WTC11 (cell line): ENCODE results near the gene ZNRF3. TPM values are rescaled to one million over a fixed set of nuclear protein-coding genes. Genes with fewer than 3 reads are reported as not detected.

Source experiments
- ATAC-seq: fragments of 200-7000 bp; cut with Tn5 transposase; 2 replicates; pipeline ENCODE4 v1.10.0; 2021; ENCODE audit warnings: mild to moderate bottlenecking, moderate library complexity
- CTCF ChIA-PET: fragments of 300-600 bp; sonication (Branson Sonifier 250); formaldehyde crosslinking; loops from one replicate; lab custom pipeline; 2021; ENCODE audit warnings: antibody characterized with exemption; lab: Charles Lee
- POLR2A ChIA-PET: fragments of 350-600 bp; sonication (Branson Sonifier 250); formaldehyde crosslinking; loops from one replicate; lab custom pipeline; 2021; ENCODE audit warnings: antibody characterized with exemption; lab: Charles Lee
- DNase-seq: peaks from one replicate; pipeline ENCODE4 v3.0.0; 2021; ENCODE audit warnings: low spot score
- H3K27ac Mint-ChIP-seq: 2 replicates; pipeline ENCODE4 v1.8.0; 2021; ENCODE audit warnings: mixed read lengths
- H3K27me3 Mint-ChIP-seq: 2 replicates; pipeline ENCODE4 v1.8.0; 2021; ENCODE audit warnings: low read depth, mild to moderate bottlenecking, moderate library complexity, mixed read lengths
- H3K36me3 Mint-ChIP-seq: 2 replicates; pipeline ENCODE4 v1.8.0; 2021; ENCODE audit warnings: mixed read lengths
- H3K4me1 Mint-ChIP-seq: 2 replicates; pipeline ENCODE4 v1.8.0; 2022; ENCODE audit warnings: mixed read lengths
- H3K4me3 Mint-ChIP-seq: 2 replicates; pipeline ENCODE4 v1.8.0; 2021; ENCODE audit warnings: mild to moderate bottlenecking, moderate library complexity, mixed read lengths
- H3K9me3 Mint-ChIP-seq: 2 replicates; pipeline ENCODE4 v1.8.0; 2021; ENCODE audit warnings: mixed read lengths
- AFF4 ChIP-seq: sonication (generic); formaldehyde crosslinking; IDR thresholded peaks from 2 replicates; pipeline ENCODE4 v1.8.1; 2023; ENCODE audit warnings: mild to moderate bottlenecking, missing genetic modification reagents, borderline replicate concordance
- AR ChIP-seq: fragments of 250-450 bp; sonication (Bioruptor Pico); IDR thresholded peaks from 2 replicates; pipeline ENCODE4 v1.9.0; 2021; ENCODE audit warnings: mild to moderate bottlenecking
- CREB1 ChIP-seq: sonication (generic); formaldehyde crosslinking; IDR thresholded peaks from 2 replicates; pipeline ENCODE4 v1.8.0; 2023; ENCODE audit warnings: mild to moderate bottlenecking, missing genetic modification reagents
- CREM ChIP-seq: sonication (generic); formaldehyde crosslinking; IDR thresholded peaks from 2 replicates; pipeline ENCODE4 v1.8.1; 2022; ENCODE audit warnings: mild to moderate bottlenecking, missing genetic modification reagents, moderate library complexity
- EMX1 ChIP-seq: fragments of 250-450 bp; sonication (Bioruptor Pico); IDR thresholded peaks from 2 replicates; pipeline ENCODE4 v1.8.0; 2021; ENCODE audit warnings: mild to moderate bottlenecking
- FOXK1 ChIP-seq: sonication (generic); formaldehyde crosslinking; IDR thresholded peaks from 2 replicates; pipeline ENCODE4 v1.8.0; 2022; ENCODE audit warnings: mild to moderate bottlenecking, moderate library complexity, missing genetic modification reagents
- GABPB1 ChIP-seq: sonication (generic); formaldehyde crosslinking; IDR thresholded peaks from 2 replicates; pipeline ENCODE4 v1.8.1; 2023; ENCODE audit warnings: mild to moderate bottlenecking, missing genetic modification reagents
- KAT7 ChIP-seq: sonication (generic); formaldehyde crosslinking; IDR thresholded peaks from 2 replicates; pipeline ENCODE4 v1.8.1; 2023; ENCODE audit warnings: missing genetic modification reagents, mild to moderate bottlenecking, borderline replicate concordance
- OVOL2 ChIP-seq: fragments of 250-450 bp; sonication (Bioruptor Pico); IDR thresholded peaks from 2 replicates; pipeline ENCODE4 v1.9.0; 2021; ENCODE audit warnings: mild to moderate bottlenecking, borderline replicate concordance
- SMAD4 ChIP-seq: sonication (generic); formaldehyde crosslinking; IDR thresholded peaks from 2 replicates; pipeline ENCODE4 v1.8.0; 2022; ENCODE audit warnings: mild to moderate bottlenecking, missing genetic modification reagents
- TEAD1 ChIP-seq: sonication (generic); formaldehyde crosslinking; IDR thresholded peaks from 2 replicates; pipeline ENCODE4 v1.8.0; 2022; ENCODE audit warnings: mild to moderate bottlenecking, missing genetic modification reagents
- USF1 ChIP-seq: sonication (generic); formaldehyde crosslinking; IDR thresholded peaks from 2 replicates; pipeline ENCODE4 v1.8.0; 2022; ENCODE audit warnings: mild to moderate bottlenecking, missing genetic modification reagents
- ZNF219 ChIP-seq: sonication (generic); formaldehyde crosslinking; IDR thresholded peaks from 2 replicates; pipeline ENCODE4 v1.8.0; 2023; ENCODE audit warnings: missing genetic modification reagents, mild to moderate bottlenecking, borderline replicate concordance
- ZNF232 ChIP-seq: sonication (generic); formaldehyde crosslinking; IDR thresholded peaks from 2 replicates; pipeline ENCODE4 v1.8.0; 2022; ENCODE audit warnings: mild to moderate bottlenecking, missing genetic modification reagents
- ZNF317 ChIP-seq: sonication (generic); formaldehyde crosslinking; IDR thresholded peaks from 2 replicates; pipeline ENCODE4 v1.8.1; 2023; ENCODE audit warnings: low read depth, mild to moderate bottlenecking, moderate library complexity, missing genetic modification reagents, borderline replicate concordance
- total RNA-seq: library from RNA; stranded (reverse); gene quantifications from 3 replicates; pipeline ENCODE4 v1.2.3, GENCODE V29; 2021
- TF ChIP-seq, protein P1 (sequence below): fragments of 250-450 bp; sonication (Bioruptor Pico); IDR thresholded peaks from 2 replicates; pipeline ENCODE4 v1.8.0; 2021; ENCODE audit warnings: mild to moderate bottlenecking
- TF ChIP-seq, protein P2 (sequence below): sonication (generic); formaldehyde crosslinking; IDR thresholded peaks from 2 replicates; pipeline ENCODE4 v1.8.1; 2023; ENCODE audit warnings: mild to moderate bottlenecking, missing genetic modification reagents, moderate library complexity
- TF ChIP-seq, protein P3 (sequence below): fragments of 250-450 bp; sonication (Bioruptor Pico); IDR thresholded peaks from 2 replicates; pipeline ENCODE4 v1.9.0; 2021; ENCODE audit warnings: mild to moderate bottlenecking, borderline replicate concordance
- TF ChIP-seq, protein P4 (sequence below): sonication (generic); formaldehyde crosslinking; IDR thresholded peaks from 2 replicates; pipeline ENCODE4 v1.8.0; 2023; ENCODE audit warnings: missing genetic modification reagents, mild to moderate bottlenecking, borderline replicate concordance

Gene ZNRF3
- total RNA-seq, 1 experiment from 2014 or later, result 25.4 TPM

DNA sequence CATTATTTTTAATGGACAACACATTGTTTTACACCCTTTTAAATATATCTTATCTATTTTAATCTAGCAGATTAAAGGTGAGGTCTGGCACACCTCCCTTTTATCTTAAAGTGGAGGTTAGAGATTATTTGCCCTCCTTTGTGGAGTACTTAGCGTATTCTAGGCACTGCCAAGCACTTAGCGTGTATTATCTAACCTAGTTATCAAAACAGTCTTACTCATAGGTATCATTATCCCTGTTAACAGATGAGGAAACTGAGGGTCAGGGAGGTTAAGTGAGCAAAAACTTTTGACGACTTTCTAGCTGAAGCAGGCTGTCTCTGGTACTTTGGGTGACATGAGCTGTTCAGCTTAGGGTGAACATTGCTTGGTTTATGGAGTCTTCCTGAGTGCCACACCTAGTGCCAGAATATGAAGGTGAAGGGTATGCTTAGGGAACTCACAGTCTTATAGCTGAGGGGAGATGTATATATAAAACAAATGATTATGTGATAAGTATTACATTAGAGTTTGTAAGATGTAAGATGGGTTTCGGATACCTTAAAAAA, 55.0 kb downstream of the ZNRF3 start:
- ATAC-seq (no peak), DNase-seq (no peak)
- Mint-ChIP-seq H3K4me1 (peaks cover 69% of the 10 kb centered on the region), H3K27me3 (no peaks in the 10 kb centered on the region), H3K9me3 (no peaks in the 10 kb centered on the region), H3K27ac (no peak overlapping the region), H3K36me3 (no peaks in the 10 kb centered on the region), H3K4me3 (no peak overlapping the region)
- TF ChIP-seq KAT7 (CRISPR knock-in tag) (no peak), USF1 (CRISPR knock-in tag) (no peak), OVOL2 (no peak), TEAD1 (CRISPR knock-in tag) (no peak), AFF4 (CRISPR knock-in tag) (no peak), SMAD4 (CRISPR knock-in tag) (no peak), ZNF317 (CRISPR knock-in tag) (no peak), FOXK1 (CRISPR knock-in tag) (no peak), ZNF219 (CRISPR knock-in tag) (no peak), CREB1 (CRISPR knock-in tag) (no peak), ZNF232 (CRISPR knock-in tag) (no peak), AR (CRISPR knock-in tag) (no peak), EMX1 (no peak), GABPB1 (CRISPR knock-in tag) (no peak), CREM (CRISPR knock-in tag) (no peak)
- TF ChIP-seq, protein P1, sequence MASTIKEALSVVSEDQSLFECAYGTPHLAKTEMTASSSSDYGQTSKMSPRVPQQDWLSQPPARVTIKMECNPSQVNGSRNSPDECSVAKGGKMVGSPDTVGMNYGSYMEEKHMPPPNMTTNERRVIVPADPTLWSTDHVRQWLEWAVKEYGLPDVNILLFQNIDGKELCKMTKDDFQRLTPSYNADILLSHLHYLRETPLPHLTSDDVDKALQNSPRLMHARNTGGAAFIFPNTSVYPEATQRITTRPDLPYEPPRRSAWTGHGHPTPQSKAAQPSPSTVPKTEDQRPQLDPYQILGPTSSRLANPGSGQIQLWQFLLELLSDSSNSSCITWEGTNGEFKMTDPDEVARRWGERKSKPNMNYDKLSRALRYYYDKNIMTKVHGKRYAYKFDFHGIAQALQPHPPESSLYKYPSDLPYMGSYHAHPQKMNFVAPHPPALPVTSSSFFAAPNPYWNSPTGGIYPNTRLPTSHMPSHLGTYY, result no peak
- TF ChIP-seq, protein P2, sequence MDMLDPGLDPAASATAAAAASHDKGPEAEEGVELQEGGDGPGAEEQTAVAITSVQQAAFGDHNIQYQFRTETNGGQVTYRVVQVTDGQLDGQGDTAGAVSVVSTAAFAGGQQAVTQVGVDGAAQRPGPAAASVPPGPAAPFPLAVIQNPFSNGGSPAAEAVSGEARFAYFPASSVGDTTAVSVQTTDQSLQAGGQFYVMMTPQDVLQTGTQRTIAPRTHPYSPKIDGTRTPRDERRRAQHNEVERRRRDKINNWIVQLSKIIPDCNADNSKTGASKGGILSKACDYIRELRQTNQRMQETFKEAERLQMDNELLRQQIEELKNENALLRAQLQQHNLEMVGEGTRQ (CRISPR knock-in tag), result no peak
- TF ChIP-seq, protein P3, sequence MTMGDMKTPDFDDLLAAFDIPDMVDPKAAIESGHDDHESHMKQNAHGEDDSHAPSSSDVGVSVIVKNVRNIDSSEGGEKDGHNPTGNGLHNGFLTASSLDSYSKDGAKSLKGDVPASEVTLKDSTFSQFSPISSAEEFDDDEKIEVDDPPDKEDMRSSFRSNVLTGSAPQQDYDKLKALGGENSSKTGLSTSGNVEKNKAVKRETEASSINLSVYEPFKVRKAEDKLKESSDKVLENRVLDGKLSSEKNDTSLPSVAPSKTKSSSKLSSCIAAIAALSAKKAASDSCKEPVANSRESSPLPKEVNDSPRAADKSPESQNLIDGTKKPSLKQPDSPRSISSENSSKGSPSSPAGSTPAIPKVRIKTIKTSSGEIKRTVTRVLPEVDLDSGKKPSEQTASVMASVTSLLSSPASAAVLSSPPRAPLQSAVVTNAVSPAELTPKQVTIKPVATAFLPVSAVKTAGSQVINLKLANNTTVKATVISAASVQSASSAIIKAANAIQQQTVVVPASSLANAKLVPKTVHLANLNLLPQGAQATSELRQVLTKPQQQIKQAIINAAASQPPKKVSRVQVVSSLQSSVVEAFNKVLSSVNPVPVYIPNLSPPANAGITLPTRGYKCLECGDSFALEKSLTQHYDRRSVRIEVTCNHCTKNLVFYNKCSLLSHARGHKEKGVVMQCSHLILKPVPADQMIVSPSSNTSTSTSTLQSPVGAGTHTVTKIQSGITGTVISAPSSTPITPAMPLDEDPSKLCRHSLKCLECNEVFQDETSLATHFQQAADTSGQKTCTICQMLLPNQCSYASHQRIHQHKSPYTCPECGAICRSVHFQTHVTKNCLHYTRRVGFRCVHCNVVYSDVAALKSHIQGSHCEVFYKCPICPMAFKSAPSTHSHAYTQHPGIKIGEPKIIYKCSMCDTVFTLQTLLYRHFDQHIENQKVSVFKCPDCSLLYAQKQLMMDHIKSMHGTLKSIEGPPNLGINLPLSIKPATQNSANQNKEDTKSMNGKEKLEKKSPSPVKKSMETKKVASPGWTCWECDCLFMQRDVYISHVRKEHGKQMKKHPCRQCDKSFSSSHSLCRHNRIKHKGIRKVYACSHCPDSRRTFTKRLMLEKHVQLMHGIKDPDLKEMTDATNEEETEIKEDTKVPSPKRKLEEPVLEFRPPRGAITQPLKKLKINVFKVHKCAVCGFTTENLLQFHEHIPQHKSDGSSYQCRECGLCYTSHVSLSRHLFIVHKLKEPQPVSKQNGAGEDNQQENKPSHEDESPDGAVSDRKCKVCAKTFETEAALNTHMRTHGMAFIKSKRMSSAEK (CRISPR knock-in tag), result no peak
- TF ChIP-seq, protein P4, sequence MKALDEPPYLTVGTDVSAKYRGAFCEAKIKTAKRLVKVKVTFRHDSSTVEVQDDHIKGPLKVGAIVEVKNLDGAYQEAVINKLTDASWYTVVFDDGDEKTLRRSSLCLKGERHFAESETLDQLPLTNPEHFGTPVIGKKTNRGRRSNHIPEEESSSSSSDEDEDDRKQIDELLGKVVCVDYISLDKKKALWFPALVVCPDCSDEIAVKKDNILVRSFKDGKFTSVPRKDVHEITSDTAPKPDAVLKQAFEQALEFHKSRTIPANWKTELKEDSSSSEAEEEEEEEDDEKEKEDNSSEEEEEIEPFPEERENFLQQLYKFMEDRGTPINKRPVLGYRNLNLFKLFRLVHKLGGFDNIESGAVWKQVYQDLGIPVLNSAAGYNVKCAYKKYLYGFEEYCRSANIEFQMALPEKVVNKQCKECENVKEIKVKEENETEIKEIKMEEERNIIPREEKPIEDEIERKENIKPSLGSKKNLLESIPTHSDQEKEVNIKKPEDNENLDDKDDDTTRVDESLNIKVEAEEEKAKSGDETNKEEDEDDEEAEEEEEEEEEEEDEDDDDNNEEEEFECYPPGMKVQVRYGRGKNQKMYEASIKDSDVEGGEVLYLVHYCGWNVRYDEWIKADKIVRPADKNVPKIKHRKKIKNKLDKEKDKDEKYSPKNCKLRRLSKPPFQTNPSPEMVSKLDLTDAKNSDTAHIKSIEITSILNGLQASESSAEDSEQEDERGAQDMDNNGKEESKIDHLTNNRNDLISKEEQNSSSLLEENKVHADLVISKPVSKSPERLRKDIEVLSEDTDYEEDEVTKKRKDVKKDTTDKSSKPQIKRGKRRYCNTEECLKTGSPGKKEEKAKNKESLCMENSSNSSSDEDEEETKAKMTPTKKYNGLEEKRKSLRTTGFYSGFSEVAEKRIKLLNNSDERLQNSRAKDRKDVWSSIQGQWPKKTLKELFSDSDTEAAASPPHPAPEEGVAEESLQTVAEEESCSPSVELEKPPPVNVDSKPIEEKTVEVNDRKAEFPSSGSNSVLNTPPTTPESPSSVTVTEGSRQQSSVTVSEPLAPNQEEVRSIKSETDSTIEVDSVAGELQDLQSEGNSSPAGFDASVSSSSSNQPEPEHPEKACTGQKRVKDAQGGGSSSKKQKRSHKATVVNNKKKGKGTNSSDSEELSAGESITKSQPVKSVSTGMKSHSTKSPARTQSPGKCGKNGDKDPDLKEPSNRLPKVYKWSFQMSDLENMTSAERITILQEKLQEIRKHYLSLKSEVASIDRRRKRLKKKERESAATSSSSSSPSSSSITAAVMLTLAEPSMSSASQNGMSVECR (CRISPR knock-in tag), result no peak
- CTCF ChIA-PET, result interaction anchor here (0.7 kb wide), 1 partner anchor 74 kb away, joined by 3 read pairs; no protein-coding TSS in a partner anchor
- POLR2A ChIA-PET, result no interaction called here
